GM23338 (cell line): ENCODE data around the gene RBBP8. TPM values are rescaled to one million over a fixed set of nuclear protein-coding genes. Genes with fewer than 3 reads are reported as not detected.
"Not testable (repeated sequence)": the region's sequence is repeated elsewhere in the genome, so short reads cannot be mapped to it uniquely, and the experiment has no call there.

Source experiments
- ATAC-seq: fragments of 200-7000 bp; cut with Tn5 transposase; 3 replicates; pipeline ENCODE4 v1.9.1; 2020
- DNase-seq: peaks from one replicate; pipeline ENCODE4 v3.0.0-alpha.2; 2015; ENCODE audit warnings: low spot score
- H2AFZ ChIP-seq: fragments of 200-600 bp; sonication (generic); 2 replicates; pipeline ENCODE4 v1.8.0; 2016; ENCODE audit warnings: antibody characterized with exemption, mild to moderate bottlenecking, moderate library complexity
- H3F3A ChIP-seq: fragments of 200-600 bp; sonication (generic); replicated peaks from 2 replicates; pipeline ENCODE4 v1.8.0; 2017; ENCODE audit warnings: antibody characterized with exemption, mixed run types, low read depth
- H3K27ac ChIP-seq: fragments of 200-600 bp; sonication (generic); 2 replicates; pipeline ENCODE4 v1.6.1; 2016; ENCODE audit warnings: low read depth
- H3K27me3 ChIP-seq: fragments of 200-600 bp; sonication (generic); 2 replicates; pipeline ENCODE4 v1.8.0; 2016; ENCODE audit warnings: mild to moderate bottlenecking, mixed run types, moderate library complexity; ENCODE audit not compliant: insufficient read depth
- H3K36me3 ChIP-seq: fragments of 200-600 bp; sonication (generic); 2 replicates; pipeline ENCODE4 v1.8.0; 2016; ENCODE audit warnings: mild to moderate bottlenecking; ENCODE audit not compliant: insufficient read depth
- H3K4me1 ChIP-seq: fragments of 200-600 bp; sonication (generic); 2 replicates; pipeline ENCODE4 v1.8.0; 2016; ENCODE audit warnings: mild to moderate bottlenecking, moderate library complexity; ENCODE audit not compliant: insufficient read depth
- H3K4me2 ChIP-seq: fragments of 200-600 bp; sonication (generic); 2 replicates; pipeline ENCODE4 v1.7.1; 2017; ENCODE audit warnings: mixed run types
- H3K4me3 ChIP-seq: fragments of 200-600 bp; sonication (generic); 2 replicates; pipeline ENCODE4 v1.6.1; 2016; ENCODE audit warnings: mixed run types
- H3K79me2 ChIP-seq: fragments of 200-600 bp; sonication (generic); replicated peaks from 2 replicates; pipeline ENCODE4 v1.8.0; 2017; ENCODE audit warnings: mild to moderate bottlenecking; ENCODE audit not compliant: insufficient read depth
- H3K9me2 ChIP-seq: fragments of 200-600 bp; sonication (generic); 2 replicates; pipeline ENCODE4 v1.8.0; 2017; ENCODE audit not compliant: insufficient read depth
- H4K20me1 ChIP-seq: fragments of 200-600 bp; sonication (generic); replicated peaks from 2 replicates; pipeline ENCODE4 v1.8.0; 2017; ENCODE audit warnings: mild to moderate bottlenecking; ENCODE audit not compliant: insufficient read depth
- H3K27ac Mint-ChIP-seq: 2 replicates; pipeline ENCODE4 v1.8.0; 2020; ENCODE audit warnings: inconsistent platforms, mild to moderate bottlenecking, moderate library complexity, mixed read lengths
- H3K27me3 Mint-ChIP-seq: 3 replicates; pipeline ENCODE4 v1.8.0; 2022; ENCODE audit warnings: low read depth, mild to moderate bottlenecking, moderate library complexity, mixed read lengths, inconsistent platforms; ENCODE audit not compliant: insufficient read depth, poor library complexity
- H3K36me3 Mint-ChIP-seq: 3 replicates; pipeline ENCODE4 v1.8.0; 2021; ENCODE audit warnings: low read depth, mild to moderate bottlenecking, inconsistent platforms, moderate library complexity, mixed read lengths
- H3K4me1 Mint-ChIP-seq: 3 replicates; pipeline ENCODE4 v1.8.0; 2020; ENCODE audit warnings: mild to moderate bottlenecking, inconsistent platforms, mixed read lengths
- H3K4me3 Mint-ChIP-seq: 3 replicates; pipeline ENCODE4 v1.8.0; 2021; ENCODE audit warnings: moderate library complexity, mild to moderate bottlenecking, inconsistent platforms, mixed read lengths
- H3K9me3 Mint-ChIP-seq: 3 replicates; pipeline ENCODE4 v1.8.0; 2020; ENCODE audit warnings: moderate library complexity, mild to moderate bottlenecking, inconsistent platforms, mixed read lengths
- EZH2phosphoT487 ChIP-seq: fragments of 200-600 bp; sonication (generic); IDR thresholded peaks from one replicate; pipeline ENCODE4 v1.8.1; 2018; ENCODE audit warnings: antibody characterized with exemption; ENCODE audit not compliant: unreplicated experiment
- POLR2AphosphoS5 ChIP-seq: IDR thresholded peaks from 2 replicates; pipeline ENCODE4 v1.6.1; 2016; ENCODE audit warnings: antibody characterized with exemption, low read depth
- ZNF331 ChIP-seq: fragments of 250-450 bp; sonication (Bioruptor Pico); IDR thresholded peaks from 2 replicates; pipeline ENCODE4 v1.5.0; 2020; ENCODE audit warnings: low read depth, mild to moderate bottlenecking, moderate library complexity
- polyA plus RNA-seq: library from polyadenylated mRNA; unstranded; fragments of >200 nt; fragmentation: Nextera tagmentation; extraction: Ambion mirVana; gene quantifications from 2 replicates; pipeline ENCODE4 v1.2.1, GENCODE V29; 2016
- total RNA-seq: library from RNA; depleted of rRNA; stranded (reverse); fragments of >200 nt; shearing (Covaris generic); gene quantifications from 2 replicates; pipeline ENCODE4 v1.2.3, GENCODE V29; 2014
- TF ChIP-seq, protein P1 (sequence below): IDR thresholded peaks from one replicate; pipeline ENCODE4 v1.6.1; 2018; ENCODE audit warnings: antibody characterized with exemption; ENCODE audit not compliant: unreplicated experiment
- TF ChIP-seq, protein P2 (sequence below): IDR thresholded peaks from 2 replicates; pipeline ENCODE4 v1.6.1; 2016; ENCODE audit warnings: antibody characterized with exemption

The RBBP8 gene
- total and polyA plus RNA-seq, 2 experiments from 2014 or later, result 53.3 to 55.6 TPM

DNA sequence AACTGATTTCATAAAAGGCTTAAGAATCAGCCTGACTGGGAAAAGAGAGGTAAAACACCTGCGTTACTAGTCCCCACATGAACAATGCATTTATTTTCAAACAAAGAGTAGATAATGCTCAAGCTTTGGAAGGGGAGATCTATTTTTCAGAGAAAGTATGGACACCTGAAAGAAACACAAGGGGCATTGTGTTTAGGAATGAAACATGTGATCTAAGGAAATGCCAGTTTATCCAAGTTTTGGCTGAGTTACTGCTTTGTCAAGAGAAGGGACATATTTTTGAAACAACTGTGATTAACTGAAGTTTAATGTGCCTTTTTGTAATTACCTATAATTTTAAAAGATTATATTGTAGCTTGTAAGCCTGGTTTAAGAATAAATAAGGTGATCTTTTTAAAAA, 49.3 kb upstream of the RBBP8 start (continued):
- TF ChIP-seq, protein P1, sequence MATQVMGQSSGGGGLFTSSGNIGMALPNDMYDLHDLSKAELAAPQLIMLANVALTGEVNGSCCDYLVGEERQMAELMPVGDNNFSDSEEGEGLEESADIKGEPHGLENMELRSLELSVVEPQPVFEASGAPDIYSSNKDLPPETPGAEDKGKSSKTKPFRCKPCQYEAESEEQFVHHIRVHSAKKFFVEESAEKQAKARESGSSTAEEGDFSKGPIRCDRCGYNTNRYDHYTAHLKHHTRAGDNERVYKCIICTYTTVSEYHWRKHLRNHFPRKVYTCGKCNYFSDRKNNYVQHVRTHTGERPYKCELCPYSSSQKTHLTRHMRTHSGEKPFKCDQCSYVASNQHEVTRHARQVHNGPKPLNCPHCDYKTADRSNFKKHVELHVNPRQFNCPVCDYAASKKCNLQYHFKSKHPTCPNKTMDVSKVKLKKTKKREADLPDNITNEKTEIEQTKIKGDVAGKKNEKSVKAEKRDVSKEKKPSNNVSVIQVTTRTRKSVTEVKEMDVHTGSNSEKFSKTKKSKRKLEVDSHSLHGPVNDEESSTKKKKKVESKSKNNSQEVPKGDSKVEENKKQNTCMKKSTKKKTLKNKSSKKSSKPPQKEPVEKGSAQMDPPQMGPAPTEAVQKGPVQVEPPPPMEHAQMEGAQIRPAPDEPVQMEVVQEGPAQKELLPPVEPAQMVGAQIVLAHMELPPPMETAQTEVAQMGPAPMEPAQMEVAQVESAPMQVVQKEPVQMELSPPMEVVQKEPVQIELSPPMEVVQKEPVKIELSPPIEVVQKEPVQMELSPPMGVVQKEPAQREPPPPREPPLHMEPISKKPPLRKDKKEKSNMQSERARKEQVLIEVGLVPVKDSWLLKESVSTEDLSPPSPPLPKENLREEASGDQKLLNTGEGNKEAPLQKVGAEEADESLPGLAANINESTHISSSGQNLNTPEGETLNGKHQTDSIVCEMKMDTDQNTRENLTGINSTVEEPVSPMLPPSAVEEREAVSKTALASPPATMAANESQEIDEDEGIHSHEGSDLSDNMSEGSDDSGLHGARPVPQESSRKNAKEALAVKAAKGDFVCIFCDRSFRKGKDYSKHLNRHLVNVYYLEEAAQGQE, result no peak
- TF ChIP-seq EZH2phosphoT487, result no peak
- no peak for TF ChIP-seq ZNF331
- TF ChIP-seq, protein P2, sequence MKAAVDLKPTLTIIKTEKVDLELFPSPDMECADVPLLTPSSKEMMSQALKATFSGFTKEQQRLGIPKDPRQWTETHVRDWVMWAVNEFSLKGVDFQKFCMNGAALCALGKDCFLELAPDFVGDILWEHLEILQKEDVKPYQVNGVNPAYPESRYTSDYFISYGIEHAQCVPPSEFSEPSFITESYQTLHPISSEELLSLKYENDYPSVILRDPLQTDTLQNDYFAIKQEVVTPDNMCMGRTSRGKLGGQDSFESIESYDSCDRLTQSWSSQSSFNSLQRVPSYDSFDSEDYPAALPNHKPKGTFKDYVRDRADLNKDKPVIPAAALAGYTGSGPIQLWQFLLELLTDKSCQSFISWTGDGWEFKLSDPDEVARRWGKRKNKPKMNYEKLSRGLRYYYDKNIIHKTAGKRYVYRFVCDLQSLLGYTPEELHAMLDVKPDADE, result no peak

DNA sequence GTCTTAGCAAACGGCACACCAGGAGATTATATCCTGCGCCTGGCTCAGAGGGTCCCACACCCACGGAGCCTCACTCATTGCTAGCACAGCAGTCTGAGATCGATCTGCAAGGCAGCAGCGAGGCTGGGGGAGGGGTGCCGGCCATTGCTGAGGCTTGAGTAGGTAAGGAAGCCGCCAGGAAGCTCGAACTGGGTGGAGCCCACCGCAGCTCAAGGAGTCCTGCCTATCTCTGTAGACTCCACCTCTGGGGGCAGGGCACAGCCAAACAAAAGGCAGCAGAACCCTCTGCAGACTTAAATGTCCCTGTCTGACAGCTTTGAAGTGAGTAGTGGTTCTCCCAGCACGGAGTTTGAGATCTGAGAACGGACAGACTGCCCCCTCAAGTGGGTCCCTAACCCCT, 47.4 kb upstream of the RBBP8 start:
- H3K79me2 ChIP-seq, H3K27ac ChIP-seq, H3K4me2 ChIP-seq, DNase-seq, H3K4me1 ChIP-seq, H3K4me3 Mint-ChIP-seq, H3K4me1 Mint-ChIP-seq, H3K36me3 ChIP-seq, ATAC-seq, H2AFZ ChIP-seq, H3F3A ChIP-seq, H3K27ac Mint-ChIP-seq, H3K9me2 ChIP-seq, H4K20me1 ChIP-seq, H3K4me3 ChIP-seq, H3K27me3 ChIP-seq, H3K27me3 Mint-ChIP-seq: not testable (repeated sequence)
- H3K36me3 Mint-ChIP-seq, result peaks cover 22% of the 10 kb centered on the region
- H3K9me3 Mint-ChIP-seq, result peaks cover 31% of the 10 kb centered on the region

DNA sequence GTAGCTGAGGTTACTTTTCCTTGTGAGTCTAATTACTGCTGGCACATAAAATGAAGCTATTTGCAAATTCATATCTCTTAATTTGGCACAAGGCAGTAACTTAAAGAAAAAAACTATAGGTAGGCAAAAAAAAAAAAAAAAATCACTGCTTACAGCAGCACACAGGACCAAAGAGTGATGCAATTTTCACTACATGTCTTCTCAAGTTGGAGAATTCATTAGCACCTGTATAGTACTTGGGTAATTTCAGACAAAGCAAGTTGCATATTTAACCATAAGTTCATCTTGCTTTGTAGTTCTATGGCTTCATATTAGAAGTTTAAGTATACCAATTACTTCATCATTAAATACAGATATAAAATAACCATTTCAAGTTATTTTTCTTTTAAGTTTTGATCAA, 33.7 kb upstream of the RBBP8 start:
- no peaks in the 10 kb centered on the region for H3K27me3 ChIP-seq
- peaks cover 18% of the 10 kb centered on the region for H3K9me3 Mint-ChIP-seq
- H3K4me1 Mint-ChIP-seq, result peaks cover 5% of the 10 kb centered on the region
- no peak overlapping the region for H2AFZ ChIP-seq
- H3K27me3 Mint-ChIP-seq, result peaks cover 2% of the 10 kb centered on the region
- no peak for DNase-seq
- no peak overlapping the region for H3K27ac ChIP-seq
- no peaks in the 10 kb centered on the region for H3K4me1 ChIP-seq
- H3K9me2 ChIP-seq, result no peaks in the 10 kb centered on the region; the same call in 1 of the 2 replicates
- H3K4me3 ChIP-seq, result no peak overlapping the region
- H3K4me2 ChIP-seq, result no peak overlapping the region
- H4K20me1 ChIP-seq, result no peaks in the 10 kb centered on the region
- H3K36me3 ChIP-seq, result no peaks in the 10 kb centered on the region
- peaks cover 7% of the 10 kb centered on the region for H3K36me3 Mint-ChIP-seq
- TF ChIP-seq POLR2AphosphoS5, result no peak
- H3K4me3 Mint-ChIP-seq, result no peak overlapping the region
- H3K79me2 ChIP-seq, result no peaks in the 10 kb centered on the region
- ATAC-seq, result no peak
- H3K27ac Mint-ChIP-seq, result peak overlapping the region; percentile 17; the same call in 1 of the 2 replicates
- no peaks in the 10 kb centered on the region for H3F3A ChIP-seq
